Measurements from ENCODE around the gene PRKAA2.

DNA sequence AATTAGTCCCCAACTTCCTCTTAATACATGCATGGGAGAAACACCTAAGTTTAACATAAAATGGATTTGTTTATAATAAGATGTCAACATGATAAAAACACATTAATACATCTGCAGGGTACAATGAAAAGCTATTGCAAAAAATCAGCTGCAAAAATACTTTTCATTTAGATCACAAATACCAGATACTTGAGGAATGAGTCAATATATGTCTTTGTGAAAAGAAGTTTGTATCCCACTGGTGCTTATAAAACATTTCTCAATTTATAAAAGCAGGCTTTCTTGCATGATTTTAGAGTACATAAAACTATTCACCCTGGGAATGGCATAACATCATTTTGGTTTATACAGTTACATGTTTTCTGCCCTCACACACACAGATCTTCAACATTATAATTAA, 18.6 kb upstream of the PRKAA2 start:
- no peak for TF ChIP-seq CTCF (IDR thresholded peaks at IDR 0.05; ENCODE audit: borderline replicate concordance, extremely low read depth, low read length, poor library complexity, severe bottlenecking)
- TF ChIP-seq EZH2 (IDR thresholded peaks at IDR 0.05; ENCODE audit: borderline replicate concordance, low read depth, low read length, severe bottlenecking) = no peak
